ENCODE results near the gene C14orf132. TPM values are rescaled to one million over a fixed set of nuclear protein-coding genes. Genes with fewer than 3 reads are reported as not detected.
A peak's percentile ranks its signal among the peaks of the same experiment; 100 is the strongest.

Gene C14orf132
- total and polyA plus RNA-seq, 2 donors (not counting 1 experiment from before 2014, with no cell fraction given): 12.1 to 48.6 TPM

- Histone ChIP-seq H3K27me3 (ENCODE audit: control insufficient read depth, insufficient read depth, low read length) (peaks cover 6% of the 10 kb centered on the region), H3K36me3 (ENCODE audit: control insufficient read depth, insufficient read depth, low read length) (no peaks in the 10 kb centered on the region), H2AFZ (ENCODE audit: low read length) (no peak overlapping the region), H3K27ac (ENCODE audit: insufficient read depth, low read length) (no peak overlapping the region), H3K4me3 (replicated peaks in 1 of 4; ENCODE audit: control extremely low read depth in 1 of 4, insufficient read depth in 1 of 4, low read depth in 3 of 4, low read length in 4 of 4) (no peak overlapping the region), H3K4me2 (ENCODE audit: extremely low read depth, insufficient read depth, low read length) (no peak overlapping the region), H3K79me2 (ENCODE audit: control insufficient read depth, insufficient read depth, low read length) (no peaks in the 10 kb centered on the region), H3K4me1 (ENCODE audit: control insufficient read depth, extremely low read depth, insufficient read depth, low read length) (no peaks in the 10 kb centered on the region), H3K9ac (ENCODE audit: insufficient read depth, low read length) (no peak overlapping the region), H3K9me3 (ENCODE audit: control insufficient read depth, insufficient read depth, low read depth, low read length) (no peaks in the 10 kb centered on the region), H4K20me1 (ENCODE audit: control insufficient read depth, extremely low read depth, insufficient read depth, low read length) (no peaks in the 10 kb centered on the region)
- DNase-seq (ENCODE audit: low read depth in 2 of 2): peak; percentile 32 to 70
- TF ChIP-seq CTCF (conservative IDR thresholded peaks at IDR 0.05 in 1 of 2, IDR thresholded peaks at IDR 0.05 in 1 of 2; ENCODE audit: low read depth in 1 of 2, low read length in 2 of 2): peak; percentile 33 to 55
- no peak for TF ChIP-seq EZH2 (IDR thresholded peaks at IDR 0.05; ENCODE audit: low read length, missing control alignments)
Observed at GRCh38 chr14:95998656-95999055, 40.5 kb upstream of the C14orf132 start.

GRCh38 chr14:96001866-96002497 lies 37.2 kb upstream of the C14orf132 start:
- peak; percentile 5 to 19 for DNase-seq (ENCODE audit: low read depth in 2 of 2)
- no peaks in the 10 kb centered on the region for H3K9me3 ChIP-seq (ENCODE audit: control insufficient read depth, insufficient read depth, low read depth, low read length)
- no peaks in the 10 kb centered on the region for H3K4me1 ChIP-seq (ENCODE audit: control insufficient read depth, extremely low read depth, insufficient read depth, low read length)
- no peak overlapping the region for H3K4me3 ChIP-seq (replicated peaks in 1 of 4; ENCODE audit: control extremely low read depth in 1 of 4, insufficient read depth in 1 of 4, low read depth in 3 of 4, low read length in 4 of 4)
- no peak overlapping the region for H2AFZ ChIP-seq (ENCODE audit: low read length)
- H3K27ac ChIP-seq (ENCODE audit: insufficient read depth, low read length): no peak overlapping the region
- no peaks in the 10 kb centered on the region for H4K20me1 ChIP-seq (ENCODE audit: control insufficient read depth, extremely low read depth, insufficient read depth, low read length)
- H3K79me2 ChIP-seq (ENCODE audit: control insufficient read depth, insufficient read depth, low read length): no peaks in the 10 kb centered on the region
- peaks cover 6% of the 10 kb centered on the region for H3K27me3 ChIP-seq (ENCODE audit: control insufficient read depth, insufficient read depth, low read length)
- H3K36me3 ChIP-seq (ENCODE audit: control insufficient read depth, insufficient read depth, low read length): no peaks in the 10 kb centered on the region
- no peak overlapping the region for H3K4me2 ChIP-seq (ENCODE audit: extremely low read depth, insufficient read depth, low read length)
- no peak overlapping the region for H3K9ac ChIP-seq (ENCODE audit: insufficient read depth, low read length)
- TF ChIP-seq EZH2 (IDR thresholded peaks at IDR 0.05; ENCODE audit: low read length, missing control alignments) (no peak), CTCF (conservative IDR thresholded peaks at IDR 0.05 in 1 of 2, IDR thresholded peaks at IDR 0.05 in 1 of 2; ENCODE audit: low read depth in 1 of 2, low read length in 2 of 2) (no peak)

- H3K9ac ChIP-seq (ENCODE audit: insufficient read depth, low read length): no peak overlapping the region
- H4K20me1 ChIP-seq (ENCODE audit: control insufficient read depth, extremely low read depth, insufficient read depth, low read length): no peaks in the 10 kb centered on the region
- no peak overlapping the region for H2AFZ ChIP-seq (ENCODE audit: low read length)
- no peaks in the 10 kb centered on the region for H3K9me3 ChIP-seq (ENCODE audit: control insufficient read depth, insufficient read depth, low read depth, low read length)
- H3K27ac ChIP-seq (ENCODE audit: insufficient read depth, low read length): no peak overlapping the region
- H3K4me2 ChIP-seq (ENCODE audit: extremely low read depth, insufficient read depth, low read length): no peak overlapping the region
- H3K27me3 ChIP-seq (ENCODE audit: control insufficient read depth, insufficient read depth, low read length): peaks cover 6% of the 10 kb centered on the region
- H3K4me1 ChIP-seq (ENCODE audit: control insufficient read depth, extremely low read depth, insufficient read depth, low read length): no peaks in the 10 kb centered on the region
- no peaks in the 10 kb centered on the region for H3K36me3 ChIP-seq (ENCODE audit: control insufficient read depth, insufficient read depth, low read length)
- H3K4me3 ChIP-seq (replicated peaks in 1 of 4; ENCODE audit: control extremely low read depth in 1 of 4, insufficient read depth in 1 of 4, low read depth in 3 of 4, low read length in 4 of 4): no peak overlapping the region
- no peaks in the 10 kb centered on the region for H3K79me2 ChIP-seq (ENCODE audit: control insufficient read depth, insufficient read depth, low read length)
- DNase-seq (ENCODE audit: low read depth in 2 of 2): no peak
- TF ChIP-seq CTCF (conservative IDR thresholded peaks at IDR 0.05 in 1 of 2, IDR thresholded peaks at IDR 0.05 in 1 of 2; ENCODE audit: low read depth in 1 of 2, low read length in 2 of 2) (no peak), EZH2 (IDR thresholded peaks at IDR 0.05; ENCODE audit: low read length, missing control alignments) (no peak)
Observed at GRCh38 chr14:96002498-96002884, 36.7 kb upstream of the C14orf132 start.
